Measurements from ENCODE around the gene VPS51.

GRCh38 chr11:65095974-65096806 lies at the start of gene VPS51:
- TF ChIP-seq CTCF (IDR thresholded peaks at IDR 0.05; ENCODE audit: low read depth, low read length, missing input control) (no peak), TAF1 (conservative IDR thresholded peaks at IDR 0.05) (peak; percentile 64), EGR1 (IDR thresholded peaks at IDR 0.05; ENCODE audit: low read depth in 2 of 2) (peak; percentile 21 to 31), ATF3 (IDR thresholded peaks at IDR 0.05) (peak; percentile 63), MAX (IDR thresholded peaks at IDR 0.05) (peak; percentile 78), REST (IDR thresholded peaks at IDR 0.05) (peak; percentile 68), FOXA1 (IDR thresholded peaks at IDR 0.05) (peak; percentile 72), SP1 (IDR thresholded peaks at IDR 0.05) (peak; percentile 70), GABPA (IDR thresholded peaks at IDR 0.05 in 1 of 2, conservative IDR thresholded peaks at IDR 0.05 in 1 of 2) (peak; percentile 96 to 98), HNF4A (conservative IDR thresholded peaks at IDR 0.05) (peak; percentile 66 to 76)

Measured in liver (tissue), 3 donors.